ENCODE data around the gene UBE2H. TPM values are rescaled to one million over a fixed set of nuclear protein-coding genes. Genes with fewer than 3 reads are reported as not detected.

Gene UBE2H
- total and polyA plus RNA-seq, 2 donors from 2014 or later, result 40.6 to 107 TPM

DNA sequence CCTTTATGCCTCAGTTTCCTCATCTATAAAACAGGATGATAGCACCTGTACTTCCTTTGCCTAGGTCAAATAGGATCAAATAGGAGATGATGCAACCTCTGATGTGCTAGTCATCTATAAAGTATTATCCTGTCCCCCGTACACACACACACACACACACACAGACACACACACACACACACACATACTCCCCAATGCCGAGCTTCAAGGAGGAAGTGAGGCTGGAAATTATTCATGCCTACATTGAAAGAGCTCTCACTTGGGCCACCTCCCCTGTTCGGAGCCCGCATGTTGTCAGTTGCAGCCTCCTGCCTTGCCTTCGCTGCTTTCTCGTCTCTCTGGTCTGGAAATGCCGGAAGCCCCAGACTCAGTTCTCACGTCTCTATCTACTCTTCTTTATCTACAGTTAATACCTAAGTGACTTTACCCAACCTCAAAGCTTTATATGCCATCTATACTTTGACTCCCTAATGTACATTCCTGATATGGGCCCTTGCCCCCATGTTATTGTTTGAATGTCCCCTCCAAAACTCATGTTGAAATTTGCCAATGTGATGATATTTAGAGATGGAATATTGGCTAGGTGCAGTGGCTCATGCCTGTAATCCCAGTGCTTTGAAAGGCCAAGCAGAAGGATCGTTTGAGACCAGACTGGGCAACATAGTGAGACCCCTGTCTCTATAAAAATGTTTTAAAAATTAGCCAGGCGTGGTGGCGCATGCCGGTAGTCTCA is 6.9 kb upstream of the UBE2H start:
- TF ChIP-seq, protein P1, sequence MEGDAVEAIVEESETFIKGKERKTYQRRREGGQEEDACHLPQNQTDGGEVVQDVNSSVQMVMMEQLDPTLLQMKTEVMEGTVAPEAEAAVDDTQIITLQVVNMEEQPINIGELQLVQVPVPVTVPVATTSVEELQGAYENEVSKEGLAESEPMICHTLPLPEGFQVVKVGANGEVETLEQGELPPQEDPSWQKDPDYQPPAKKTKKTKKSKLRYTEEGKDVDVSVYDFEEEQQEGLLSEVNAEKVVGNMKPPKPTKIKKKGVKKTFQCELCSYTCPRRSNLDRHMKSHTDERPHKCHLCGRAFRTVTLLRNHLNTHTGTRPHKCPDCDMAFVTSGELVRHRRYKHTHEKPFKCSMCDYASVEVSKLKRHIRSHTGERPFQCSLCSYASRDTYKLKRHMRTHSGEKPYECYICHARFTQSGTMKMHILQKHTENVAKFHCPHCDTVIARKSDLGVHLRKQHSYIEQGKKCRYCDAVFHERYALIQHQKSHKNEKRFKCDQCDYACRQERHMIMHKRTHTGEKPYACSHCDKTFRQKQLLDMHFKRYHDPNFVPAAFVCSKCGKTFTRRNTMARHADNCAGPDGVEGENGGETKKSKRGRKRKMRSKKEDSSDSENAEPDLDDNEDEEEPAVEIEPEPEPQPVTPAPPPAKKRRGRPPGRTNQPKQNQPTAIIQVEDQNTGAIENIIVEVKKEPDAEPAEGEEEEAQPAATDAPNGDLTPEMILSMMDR (IDR thresholded peaks at IDR 0.05; ENCODE audit: borderline replicate concordance, extremely low read depth, insufficient read depth), result no peak
- intact Hi-C loops (cut with DNase I), result no loop called here
- Histone ChIP-seq H3K9ac (ENCODE audit: low read length in 3 of 3) (no peak overlapping the region), H3K36me3 (ENCODE audit: control insufficient read depth in 2 of 3, insufficient read depth in 3 of 3, low read length in 3 of 3) (no peaks in the 10 kb centered on the region), H3K27ac (ENCODE audit: low read depth in 2 of 2, low read length in 2 of 2) (no peak overlapping the region), H3K27me3 (ENCODE audit: control insufficient read depth, insufficient read depth, low read length) (no peaks in the 10 kb centered on the region), H3K9me3 (ENCODE audit: control insufficient read depth in 2 of 3, insufficient read depth in 1 of 3, low read length in 3 of 3) (no peaks in the 10 kb centered on the region), H3K4me3 (ENCODE audit: low read length in 3 of 3) (no peak overlapping the region), H3K4me1 (ENCODE audit: control insufficient read depth in 2 of 3, insufficient read depth in 2 of 3, low read depth in 1 of 3, low read length in 3 of 3) (no peaks in the 10 kb centered on the region)
- DNase-seq (peak in 1 of 5 donors; percentile 26), FAIRE-seq (no peak)

DNA sequence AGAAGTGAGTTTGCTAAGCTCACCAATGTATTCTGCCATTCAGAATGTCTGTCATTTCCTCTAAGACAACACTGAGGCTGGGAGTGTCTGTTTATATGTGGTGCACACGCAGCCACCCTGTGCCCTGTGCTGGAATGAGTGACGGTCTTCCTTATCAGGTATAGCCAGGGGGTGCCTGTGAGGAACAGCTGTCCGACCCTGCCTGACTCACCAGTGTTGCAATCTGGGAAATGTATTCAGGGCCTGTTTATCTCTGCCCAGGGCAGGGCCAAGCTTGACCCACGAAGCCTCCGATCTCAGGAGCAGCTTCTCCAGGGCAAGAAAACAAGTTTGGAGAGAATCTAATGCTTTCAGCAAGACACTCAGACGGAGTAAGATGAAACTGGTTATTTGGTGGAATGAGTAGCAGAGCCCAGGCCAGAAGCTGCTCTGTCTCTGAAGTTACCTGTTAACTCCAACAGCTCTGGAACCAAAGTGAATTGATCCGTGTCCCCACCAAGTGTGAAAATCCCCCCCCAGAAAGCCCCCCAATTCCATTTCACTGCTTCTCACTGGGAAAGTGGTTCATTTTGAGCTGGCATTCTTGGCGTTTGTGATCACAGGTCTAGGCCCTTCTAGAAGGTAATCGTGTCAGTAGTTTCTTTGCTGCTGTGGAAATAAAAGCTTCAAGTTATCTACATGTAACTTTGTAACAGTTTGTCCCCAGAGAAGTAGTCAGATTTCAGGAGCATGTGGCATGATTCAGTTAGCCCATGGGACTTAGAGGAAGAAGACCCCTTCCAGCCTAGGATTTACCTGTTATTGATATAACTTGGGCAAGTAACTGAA is 6.1 kb upstream of the UBE2H start:
- TF ChIP-seq, protein P1 (IDR thresholded peaks at IDR 0.05; ENCODE audit: borderline replicate concordance, extremely low read depth, insufficient read depth), result no peak
- FAIRE-seq (no peak), DNase-seq (peak in 2 of 5 donors; percentile 13 to 76)
- intact Hi-C loops (cut with DNase I), result no loop called here
- Histone ChIP-seq H3K4me1 (ENCODE audit: control insufficient read depth in 2 of 3, insufficient read depth in 2 of 3, low read depth in 1 of 3, low read length in 3 of 3) (no peaks in the 10 kb centered on the region), H3K9me3 (ENCODE audit: control insufficient read depth in 2 of 3, insufficient read depth in 1 of 3, low read length in 3 of 3) (no peaks in the 10 kb centered on the region), H3K27me3 (ENCODE audit: control insufficient read depth, insufficient read depth, low read length) (no peaks in the 10 kb centered on the region), H3K4me3 (ENCODE audit: low read length in 3 of 3) (no peak overlapping the region), H3K27ac (ENCODE audit: low read depth in 2 of 2, low read length in 2 of 2) (no peak overlapping the region), H3K36me3 (ENCODE audit: control insufficient read depth in 2 of 3, insufficient read depth in 3 of 3, low read length in 3 of 3) (no peaks in the 10 kb centered on the region), H3K9ac (ENCODE audit: low read length in 3 of 3) (no peak overlapping the region)

DNA sequence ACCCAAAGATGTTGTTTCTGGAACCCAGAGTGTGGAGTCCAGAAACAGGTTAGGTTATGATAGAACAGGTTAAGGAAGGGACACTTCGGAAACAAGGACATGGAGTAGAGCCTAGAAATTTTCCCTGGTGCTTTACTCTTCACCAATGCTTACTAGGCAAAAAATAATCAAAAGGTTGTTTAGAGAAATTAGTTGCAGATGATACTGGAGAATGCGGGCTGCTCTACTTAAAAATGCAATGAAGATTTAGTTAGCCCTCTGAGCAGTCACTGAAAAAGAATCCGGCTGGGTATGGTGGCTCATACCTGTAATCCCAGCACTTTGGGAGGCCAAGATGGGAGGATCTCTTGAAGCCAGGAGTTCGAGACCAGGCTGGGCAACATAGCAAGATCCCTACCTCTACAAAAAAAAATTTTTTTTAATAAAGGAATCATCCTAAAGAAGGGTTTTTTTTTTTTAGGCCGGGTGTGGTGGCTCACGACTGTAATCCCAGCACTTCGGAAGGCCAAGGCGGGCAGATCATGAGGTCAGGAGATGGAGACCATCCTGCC is 3.3 kb upstream of the UBE2H start:
- FAIRE-seq, result no peak

More for the DNA sequence above, 3.3 kb upstream of the UBE2H start:
- no peaks in the 10 kb centered on the region for H3K9me3 ChIP-seq (ENCODE audit: control insufficient read depth in 2 of 3, insufficient read depth in 1 of 3, low read length in 3 of 3)
- TF ChIP-seq, protein P1 (IDR thresholded peaks at IDR 0.05; ENCODE audit: borderline replicate concordance, extremely low read depth, insufficient read depth), result no peak
- no peak overlapping the region for H3K27ac ChIP-seq (ENCODE audit: low read depth in 2 of 2, low read length in 2 of 2)
- no peaks in the 10 kb centered on the region for H3K27me3 ChIP-seq (ENCODE audit: control insufficient read depth, insufficient read depth, low read length)
- no peak overlapping the region for H3K4me3 ChIP-seq (ENCODE audit: low read length in 3 of 3)
- peak in 1 of 5 donors; percentile 5 for DNase-seq
- intact Hi-C loops (cut with DNase I), result no loop called here
- peaks cover 0 to 3% (median 0%) of the 10 kb centered on the region in 3 donors for H3K4me1 ChIP-seq (ENCODE audit: control insufficient read depth in 2 of 3, insufficient read depth in 2 of 3, low read depth in 1 of 3, low read length in 3 of 3)
- no peaks in the 10 kb centered on the region for H3K36me3 ChIP-seq (ENCODE audit: control insufficient read depth in 2 of 3, insufficient read depth in 3 of 3, low read length in 3 of 3)
- no peak overlapping the region for H3K9ac ChIP-seq (ENCODE audit: low read length in 3 of 3)
